T-cell (primary cell): Measurements from ENCODE around the gene RUVBL1. TPM values are rescaled to one million over a fixed set of nuclear protein-coding genes. Genes with fewer than 3 reads are reported as not detected.

Experiments used
- ATAC-seq, 4 experiments: fragments of 200-7000 bp in 3 of 4; fragments of 150-1000 bp in 1 of 4; cut with Tn5 transposase; replicated peaks in 1 of 4; 1 replicate in 3 of 4; 2 replicates in 1 of 4; pipeline ENCODE4 v1.10.0; 2021; ENCODE audit warnings: moderate library complexity in 3 of 4, mild to moderate bottlenecking in 2 of 4, moderate number of reproducible peaks in 1 of 4
- CTCF ChIA-PET, 2 donors: fragments of 300-600 bp; sonication (Branson Sonifier 250); formaldehyde crosslinking; loops; one replicate each; lab custom pipeline; 2022; ENCODE audit warnings: antibody characterized with exemption in 2 of 2; lab: Charles Lee
- POLR2A ChIA-PET, 2 donors: fragments of 300-600 bp; sonication (Branson Sonifier 250); formaldehyde crosslinking; loops; one replicate each; lab custom pipeline; 2022; ENCODE audit warnings: antibody characterized with exemption in 2 of 2; lab: Charles Lee
- DNase-seq, 35 experiments: peaks; one replicate each; pipeline versions ENCODE4 v3.0.0 to v3.0.0-alpha.2; 2013 to 2023
- H3K27ac ChIP-seq: one replicate; pipeline ENCODE4 v1.5.1; 2013; ENCODE audit warnings: low read length
- H3K27me3 ChIP-seq, 2 experiments: replicated peaks in 1 of 2; 1 replicate in 1 of 2; 2 replicates in 1 of 2; pipeline versions ENCODE4 v1.6.1 to v1.7.0; 2013; ENCODE audit warnings: low read length in 1 of 2, mixed read lengths in 1 of 2; ENCODE audit not compliant: control insufficient read depth in 2 of 2, insufficient read depth in 2 of 2; ENCODE audit errors: extremely low read depth in 1 of 2
- H3K36me3 ChIP-seq, 2 donors: 1 replicate in 1 of 2; 2 replicates in 1 of 2; pipeline versions ENCODE4 v1.6.1 to v1.7.0; 2013; ENCODE audit warnings: low read length in 1 of 2; ENCODE audit not compliant: control insufficient read depth in 2 of 2, insufficient read depth in 1 of 2; ENCODE audit errors: extremely low read depth in 1 of 2
- H3K4me1 ChIP-seq, 2 experiments: 1 replicate in 1 of 2; 2 replicates in 1 of 2; pipeline versions ENCODE4 v1.6.1 to v1.7.0; 2013; ENCODE audit warnings: low read length in 2 of 2, mixed read lengths in 1 of 2; ENCODE audit not compliant: insufficient read depth in 2 of 2, control insufficient read depth in 1 of 2; ENCODE audit errors: extremely low read depth in 1 of 2
- H3K4me3 ChIP-seq, 2 donors: 1 replicate in 1 of 2; 2 replicates in 1 of 2; pipeline versions ENCODE4 v1.5.1 to v1.7.0; 2013; ENCODE audit warnings: mild to moderate bottlenecking in 2 of 2, low read length in 1 of 2, moderate library complexity in 1 of 2; ENCODE audit not compliant: control insufficient read depth in 1 of 2; ENCODE audit errors: extremely low read depth in 1 of 2
- H3K9me3 ChIP-seq: 2 replicates; pipeline ENCODE4 v1.7.0; 2013
- H3K27ac Mint-ChIP-seq, 2 donors: one replicate each; pipeline ENCODE4 v1.8.0; 2020 to 2021; ENCODE audit warnings: mild to moderate bottlenecking in 2 of 2, mixed read lengths in 2 of 2
- H3K27me3 Mint-ChIP-seq, 2 donors: one replicate each; pipeline ENCODE4 v1.8.0; 2021 to 2022; ENCODE audit warnings: mixed read lengths in 2 of 2
- H3K36me3 Mint-ChIP-seq: one replicate; pipeline ENCODE4 v1.8.0; 2021; ENCODE audit warnings: mixed read lengths
- H3K4me1 Mint-ChIP-seq, 3 donors: one replicate each; pipeline ENCODE4 v1.8.0; 2020 to 2022; ENCODE audit warnings: mixed read lengths in 3 of 3, mild to moderate bottlenecking in 1 of 3
- H3K4me3 Mint-ChIP-seq, 3 donors: one replicate each; pipeline ENCODE4 v1.8.0; 2020 to 2022; ENCODE audit warnings: mild to moderate bottlenecking in 3 of 3, mixed read lengths in 3 of 3, moderate library complexity in 3 of 3
- H3K9me3 Mint-ChIP-seq, 3 donors: one replicate each; pipeline ENCODE4 v1.8.0; 2020 to 2022; ENCODE audit warnings: mixed read lengths in 3 of 3
- WGBS: methylation state at CpG from one replicate; pipeline ENCODE4 v1.1.5; 2013; ENCODE audit warnings: missing lambda C conversion rate; ENCODE audit not compliant: insufficient coverage; 5-methylcytosine and 5-hydroxymethylcytosine counted together
- total RNA-seq, 35 experiments: library from RNA in 6 of 35; stranded (reverse) in 6 of 35; fragments of 120-200 nt in 1 of 35; gene quantifications; one replicate each; pipeline versions ENCODE4 v1.2.1 to v1.2.4 and lab custom pipeline; 2013 to 2026

The RUVBL1 gene
- total RNA-seq, 5 donors from 2014 or later (not counting 1 experiment from before 2014, with no cell fraction given) = 21.4 to 33.4 (median 29.9) TPM

DNA sequence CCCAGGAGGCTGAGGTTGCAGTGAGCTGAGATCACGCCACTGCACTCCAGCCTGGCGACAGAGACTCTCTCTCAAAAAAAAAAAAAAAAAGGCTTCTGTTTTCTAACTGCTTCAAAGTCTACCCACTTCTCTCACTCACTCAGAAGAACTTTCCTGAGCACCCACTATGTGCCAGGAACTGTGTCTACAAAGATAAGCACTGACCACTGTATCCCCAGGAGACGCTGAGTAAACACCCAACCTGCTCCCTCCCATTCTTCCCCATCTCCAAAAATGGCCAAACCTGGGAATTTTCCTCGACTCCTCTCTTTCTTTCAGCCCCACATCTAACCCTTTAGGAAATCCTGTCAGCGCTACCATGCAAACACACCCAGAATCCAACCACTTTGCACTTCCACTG is 12.5 kb downstream of the RUVBL1 start:
- Histone ChIP-seq H3K27ac (peak overlapping the region; percentile 76), H3K36me3 (peaks cover 0 to 46% of the 10 kb centered on the region in 2 donors), H3K4me1 (peaks cover 3 to 33% of the 10 kb centered on the region in 2 experiments), H3K4me3 (no peak overlapping the region), H3K27me3 (no peaks in the 10 kb centered on the region), H3K9me3 (no peaks in the 10 kb centered on the region)
- ATAC-seq (no peak), DNase-seq (no peak)
- ChIA-PET CTCF (no interaction called here), POLR2A (no interaction called here)
- Mint-ChIP-seq H3K4me1 (peaks cover 36 to 44% (median 43%) of the 10 kb centered on the region in 3 donors), H3K9me3 (no peaks in the 10 kb centered on the region), H3K36me3 (peaks cover 55% of the 10 kb centered on the region), H3K27me3 (no peaks in the 10 kb centered on the region), H3K4me3 (no peak overlapping the region), H3K27ac (peak overlapping the region; percentile 93)
- WGBS = 98% methylated on average over 5 of the region's 5 CpGs

DNA sequence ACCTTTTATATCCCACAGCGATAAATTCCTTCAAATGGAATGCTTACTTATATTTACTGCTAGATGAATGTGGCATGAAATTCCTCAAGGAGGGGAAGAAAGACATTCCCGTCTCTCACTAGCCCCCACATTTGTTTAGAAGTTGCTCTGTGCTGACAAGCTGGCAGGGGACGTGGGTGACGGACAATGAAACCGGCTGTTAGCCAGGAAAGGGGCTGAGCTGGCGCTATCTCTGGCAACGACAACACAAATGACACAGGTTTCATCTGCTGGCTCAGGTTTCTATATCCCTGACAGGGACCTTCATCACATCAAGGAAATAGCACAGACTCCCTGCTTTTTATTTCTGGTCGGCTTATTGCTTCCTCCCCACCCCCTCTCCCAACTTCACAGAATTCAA is 15.8 kb downstream of the RUVBL1 start:
- H3K27me3 Mint-ChIP-seq = no peaks in the 10 kb centered on the region
- 97% methylated on average over 5 of the region's 8 CpGs for WGBS
- ATAC-seq = no peak
- ChIA-PET CTCF (no interaction called here), POLR2A (no interaction called here)
- H3K36me3 Mint-ChIP-seq = peaks cover 53% of the 10 kb centered on the region
- H3K4me3 Mint-ChIP-seq = no peak overlapping the region
- no peaks in the 10 kb centered on the region for H3K9me3 Mint-ChIP-seq
- Histone ChIP-seq H3K9me3 (no peaks in the 10 kb centered on the region), H3K36me3 (peaks cover 3 to 56% of the 10 kb centered on the region in 2 donors), H3K4me3 (no peak overlapping the region), H3K27ac (no peak overlapping the region), H3K4me1 (peaks cover under 1 to 15% of the 10 kb centered on the region in 2 experiments), H3K27me3 (no peaks in the 10 kb centered on the region)
- peaks cover 16 to 18% (median 18%) of the 10 kb centered on the region in 3 donors for H3K4me1 Mint-ChIP-seq
- no peak for DNase-seq
- H3K27ac Mint-ChIP-seq = no peak overlapping the region

DNA sequence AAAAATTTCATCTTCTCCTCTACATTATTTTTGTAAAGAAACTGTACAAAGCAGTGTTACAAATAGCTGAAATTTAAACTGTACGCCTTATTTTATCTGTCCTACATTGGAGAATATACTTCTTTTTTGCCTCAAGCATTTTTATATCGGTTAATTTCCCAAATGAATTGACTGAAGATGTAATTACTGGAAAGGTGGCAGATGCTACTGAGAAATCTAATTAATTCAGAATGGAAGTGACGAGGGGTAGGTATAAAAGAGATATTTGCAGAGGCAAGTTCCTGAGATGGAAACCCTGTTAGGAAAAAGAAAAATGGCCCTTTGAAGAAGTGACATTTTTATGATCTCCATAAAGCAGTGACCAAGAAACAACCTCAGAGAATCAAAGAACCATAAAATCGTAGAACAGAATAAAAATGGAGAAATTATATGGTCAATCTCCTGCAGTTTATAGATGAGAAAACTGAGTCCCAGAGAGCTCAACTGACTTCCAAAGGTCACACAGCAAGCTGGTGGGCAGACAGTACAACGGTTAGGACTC is 20.4 kb downstream of the RUVBL1 start:
- no peak overlapping the region for H3K4me3 Mint-ChIP-seq
- Histone ChIP-seq H3K27ac (no peak overlapping the region), H3K36me3 (peaks cover 11 to 80% of the 10 kb centered on the region in 2 donors), H3K4me1 (no peaks in the 10 kb centered on the region), H3K27me3 (no peaks in the 10 kb centered on the region), H3K4me3 (no peak overlapping the region), H3K9me3 (no peaks in the 10 kb centered on the region)
- ChIA-PET POLR2A (no interaction called here), CTCF (interaction anchor here in 1 of 2 donors (1.3 kb wide), 1 partner anchor 8 kb away, joined by 3 read pairs; no protein-coding TSS in a partner anchor)
- H3K36me3 Mint-ChIP-seq = peaks cover 65% of the 10 kb centered on the region
- no peaks in the 10 kb centered on the region for H3K27me3 Mint-ChIP-seq
- WGBS = 100% methylated on average over 1 of the region's 5 CpGs
- H3K9me3 Mint-ChIP-seq = no peaks in the 10 kb centered on the region
- no peaks in the 10 kb centered on the region for H3K4me1 Mint-ChIP-seq
- no peak for ATAC-seq
- no peak for DNase-seq
- H3K27ac Mint-ChIP-seq = no peak overlapping the region

DNA sequence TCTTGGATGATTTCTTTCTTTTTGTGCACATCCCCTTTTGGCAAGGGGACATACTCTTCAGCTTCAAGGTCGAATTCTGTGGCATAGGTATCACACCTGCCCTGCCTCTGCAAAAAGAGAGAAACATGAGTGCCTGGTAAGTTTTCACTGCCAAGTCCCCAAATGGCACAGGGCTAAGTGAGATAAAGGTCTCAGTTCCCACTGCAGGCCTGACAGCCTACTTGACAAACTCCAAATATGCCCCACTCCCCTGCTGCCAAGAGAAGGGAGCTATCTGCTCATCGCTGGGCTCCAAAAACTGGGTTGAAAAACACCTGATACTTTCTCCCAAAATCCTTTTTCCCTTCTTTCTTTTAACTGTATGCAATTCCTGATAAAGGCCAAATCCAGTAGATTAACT is 23.0 kb downstream of the RUVBL1 start:
- H3K4me1 ChIP-seq = no peaks in the 10 kb centered on the region
- ATAC-seq (no peak), DNase-seq (no peak)
- no peak overlapping the region for H3K27ac ChIP-seq
- no peaks in the 10 kb centered on the region for H3K9me3 Mint-ChIP-seq
- H3K36me3 Mint-ChIP-seq = peaks cover 73% of the 10 kb centered on the region
- H3K4me3 Mint-ChIP-seq = no peak overlapping the region
- POLR2A ChIA-PET = no interaction called here
- no peak overlapping the region for H3K4me3 ChIP-seq
- H3K36me3 ChIP-seq = peaks cover 15 to 84% of the 10 kb centered on the region in 2 donors
- WGBS = 100% methylated on average over 1 of the region's 2 CpGs
- no peaks in the 10 kb centered on the region for H3K27me3 Mint-ChIP-seq
- no peaks in the 10 kb centered on the region for H3K27me3 ChIP-seq
- H3K4me1 Mint-ChIP-seq = no peaks in the 10 kb centered on the region
- no peak overlapping the region for H3K27ac Mint-ChIP-seq
- no peaks in the 10 kb centered on the region for H3K9me3 ChIP-seq
- CTCF ChIA-PET = interaction anchor here in 1 of 2 donors (0.6 to 0.9 kb wide), 2 partner anchors 26 to 324 kb away, joined by 3 to 6 read pairs; no protein-coding TSS in a partner anchor

DNA sequence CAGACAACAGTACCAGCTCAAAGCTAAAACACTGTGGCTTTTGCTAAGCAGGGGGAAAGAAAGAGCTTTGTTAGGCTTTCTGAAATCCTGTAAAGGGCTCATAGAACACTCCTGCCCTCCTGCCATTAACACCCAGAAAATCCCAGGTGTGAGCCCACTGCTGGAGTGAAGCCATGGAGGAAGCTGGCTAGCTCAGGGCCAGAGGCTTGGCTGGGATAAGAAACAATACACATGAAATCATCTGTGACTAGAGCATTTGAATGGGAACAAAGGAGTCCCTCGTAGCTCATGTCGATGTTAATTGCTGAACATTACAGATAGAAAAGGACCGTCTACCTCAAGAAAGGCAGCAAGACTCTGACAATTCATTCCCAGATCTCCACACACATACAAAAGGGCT is 23.5 kb downstream of the RUVBL1 start:
- ATAC-seq (no peak), DNase-seq (no peak)
- Mint-ChIP-seq H3K27ac (no peak overlapping the region), H3K9me3 (no peaks in the 10 kb centered on the region), H3K4me1 (peaks cover 0 to 3% (median 3%) of the 10 kb centered on the region in 3 donors), H3K36me3 (peaks cover 73% of the 10 kb centered on the region), H3K27me3 (no peaks in the 10 kb centered on the region), H3K4me3 (no peak overlapping the region)
- H3K4me1 ChIP-seq = peaks cover 0 to 3% of the 10 kb centered on the region in 2 experiments
- no peaks in the 10 kb centered on the region for H3K9me3 ChIP-seq
- ChIA-PET POLR2A (no interaction called here), CTCF (interaction anchor here (0.9 to 2.2 kb wide), 3 partner anchors 12 to 325 kb away, joined by 3 to 9 read pairs (median 4); no protein-coding TSS in a partner anchor)
- no peaks in the 10 kb centered on the region for H3K27me3 ChIP-seq
- H3K27ac ChIP-seq = no peak overlapping the region
- WGBS = 100% methylated on average over 3 of the region's 3 CpGs
- no peak overlapping the region for H3K4me3 ChIP-seq
- H3K36me3 ChIP-seq = peaks cover 15 to 89% of the 10 kb centered on the region in 2 donors

DNA sequence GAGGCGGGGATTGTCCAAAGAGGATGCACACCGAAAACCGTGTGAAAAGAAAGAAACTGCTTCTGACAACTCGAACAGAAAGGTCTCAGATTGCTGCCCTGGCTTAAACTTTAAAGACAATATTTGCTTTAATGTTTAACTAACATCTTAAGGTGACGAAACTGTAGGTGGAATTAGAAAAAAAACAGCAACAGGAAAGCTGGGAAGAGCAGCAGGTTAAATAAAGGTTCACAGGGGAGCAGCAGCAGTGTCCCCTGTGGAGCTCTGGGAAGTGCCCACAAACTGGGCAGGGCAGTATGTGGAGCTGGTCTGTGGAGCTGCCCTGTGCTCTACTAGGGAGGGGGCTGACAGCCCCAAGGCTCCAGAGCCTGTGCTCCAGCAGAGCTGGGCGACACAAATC is 25.4 kb downstream of the RUVBL1 start:
- H3K4me1 ChIP-seq = peaks cover 3 to 13% of the 10 kb centered on the region in 2 experiments
- no peaks in the 10 kb centered on the region for H3K9me3 ChIP-seq
- H3K36me3 Mint-ChIP-seq = peaks cover 71% of the 10 kb centered on the region
- no peak for DNase-seq
- H3K4me3 Mint-ChIP-seq = no peak overlapping the region
- no peaks in the 10 kb centered on the region for H3K27me3 ChIP-seq
- ATAC-seq = no peak
- no peaks in the 10 kb centered on the region for H3K27me3 Mint-ChIP-seq
- no peak overlapping the region for H3K27ac Mint-ChIP-seq
- 100% methylated on average over 6 of the region's 6 CpGs for WGBS
- ChIA-PET POLR2A (no interaction called here), CTCF (interaction anchor here (0.8 to 2.2 kb wide), 6 partner anchors 20 to 399 kb away, joined by 3 to 9 read pairs (median 3); no protein-coding TSS in a partner anchor)
- no peaks in the 10 kb centered on the region for H3K9me3 Mint-ChIP-seq
- H3K4me1 Mint-ChIP-seq = peaks cover 5 to 10% (median 7%) of the 10 kb centered on the region in 3 donors
- peaks cover 13 to 89% of the 10 kb centered on the region in 2 donors for H3K36me3 ChIP-seq
- H3K4me3 ChIP-seq = no peak overlapping the region
- no peak overlapping the region for H3K27ac ChIP-seq
